Measurements from ENCODE around the gene LAG3. TPM values are rescaled to one million over a fixed set of nuclear protein-coding genes. Genes with fewer than 3 reads are reported as not detected.

The LAG3 gene
- total RNA-seq, 2 donors from 2014 or later, result 0.62 to 0.97 TPM

- no peak for ATAC-seq
- no peak for DNase-seq
- intact Hi-C loops (cut with DNase I), result no loop called here
Measured at GRCh38 chr12:6817098-6817497, 44.8 kb downstream of the LAG3 start.

DNA sequence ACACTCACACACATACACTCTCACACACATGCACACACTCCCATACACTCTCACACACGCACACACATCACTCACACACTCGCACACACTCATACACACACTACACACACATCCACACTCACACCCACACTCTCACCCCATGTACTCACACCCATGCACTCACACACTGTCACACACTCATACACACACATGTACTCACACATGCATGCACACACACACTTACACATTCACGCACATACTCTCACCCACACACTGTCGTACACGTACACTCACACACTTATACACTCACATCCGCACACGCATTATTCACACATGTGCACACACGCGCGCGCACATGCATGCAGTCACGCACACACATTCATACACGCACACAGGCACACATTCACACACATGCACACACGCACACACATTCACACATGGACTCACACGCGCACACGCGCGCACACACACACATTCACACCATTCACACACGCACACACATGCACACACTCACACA is 45.4 kb downstream of the LAG3 start:
- ATAC-seq (no peak), DNase-seq (no peak)
- intact Hi-C loops (cut with DNase I), result no loop called here

DNA sequence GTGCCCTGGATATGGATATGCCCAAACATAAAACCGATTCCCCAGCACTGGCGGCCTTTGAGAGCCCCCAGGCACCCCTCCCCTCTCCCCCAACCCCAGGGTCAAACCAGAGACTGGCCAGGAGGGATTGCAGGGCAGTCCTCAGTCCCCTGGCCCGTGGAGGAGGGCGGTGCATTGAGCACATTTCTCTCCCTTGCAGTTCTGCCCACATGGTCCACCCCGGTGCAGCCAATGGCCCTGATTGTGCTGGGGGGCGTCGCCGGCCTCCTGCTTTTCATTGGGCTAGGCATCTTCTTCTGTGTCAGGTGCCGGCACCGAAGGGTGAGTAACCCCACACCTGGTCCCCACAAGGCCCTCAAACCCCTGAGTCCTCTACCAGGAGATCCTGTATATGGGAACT is 45.9 kb downstream of the LAG3 start:
- no peak for DNase-seq
- no peak for ATAC-seq

DNA sequence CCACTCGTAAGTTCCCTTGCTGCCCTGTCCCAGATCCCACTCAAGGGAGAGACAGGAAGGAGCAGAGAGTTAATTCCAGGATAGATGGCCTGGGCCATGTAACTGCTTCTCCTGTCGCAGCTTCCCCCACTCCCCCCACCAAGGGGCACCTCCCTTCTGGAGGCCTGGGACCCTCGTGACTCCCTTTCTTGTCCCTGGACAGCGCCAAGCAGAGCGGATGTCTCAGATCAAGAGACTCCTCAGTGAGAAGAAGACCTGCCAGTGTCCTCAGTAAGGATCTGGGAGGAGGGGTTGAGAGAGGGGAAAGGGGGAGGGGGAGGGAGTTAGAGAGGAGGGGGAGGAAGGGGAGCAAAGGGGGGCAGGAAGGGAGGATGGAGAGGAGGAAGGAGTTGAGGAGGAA is 46.3 kb downstream of the LAG3 start:
- intact Hi-C loops (cut with DNase I), result no loop called here
- DNase-seq, result no peak
- ATAC-seq, result no peak

More for the DNA sequence above, 45.9 kb downstream of the LAG3 start:
- intact Hi-C loops (cut with DNase I), result no loop called here

DNA sequence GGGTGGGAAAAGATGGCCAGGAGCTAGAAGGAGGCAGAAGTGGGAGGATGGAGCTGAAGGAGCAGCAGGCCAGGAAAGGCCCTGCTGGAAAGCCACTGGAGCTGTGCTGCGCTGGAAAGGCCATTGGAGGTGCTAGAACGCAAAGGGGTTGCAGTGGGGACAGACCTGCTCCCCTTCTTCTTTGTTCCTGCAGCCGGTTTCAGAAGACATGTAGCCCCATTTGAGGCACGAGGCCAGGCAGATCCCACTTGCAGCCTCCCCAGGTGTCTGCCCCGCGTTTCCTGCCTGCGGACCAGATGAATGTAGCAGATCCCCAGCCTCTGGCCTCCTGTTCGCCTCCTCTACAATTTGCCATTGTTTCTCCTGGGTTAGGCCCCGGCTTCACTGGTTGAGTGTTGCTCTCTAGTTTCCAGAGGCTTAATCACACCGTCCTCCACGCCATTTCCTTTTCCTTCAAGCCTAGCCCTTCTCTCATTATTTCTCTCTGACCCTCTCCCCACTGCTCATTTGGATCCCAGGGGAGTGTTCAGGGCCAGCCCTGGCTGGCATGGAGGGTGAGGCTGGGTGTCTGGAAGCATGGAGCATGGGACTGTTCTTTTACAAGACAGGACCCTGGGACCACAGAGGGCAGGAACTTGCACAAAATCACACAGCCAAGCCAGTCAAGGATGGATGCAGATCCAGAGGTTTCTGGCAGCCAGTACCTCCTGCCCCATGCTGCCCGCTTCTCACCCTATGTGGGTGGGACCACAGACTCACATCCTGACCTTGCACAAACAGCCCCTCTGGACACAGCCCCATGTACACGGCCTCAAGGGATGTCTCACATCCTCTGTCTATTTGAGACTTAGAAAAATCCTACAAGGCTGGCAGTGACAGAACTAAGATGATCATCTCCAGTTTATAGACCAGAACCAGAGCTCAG is 47.0 kb downstream of the LAG3 start:
- no peak for DNase-seq
- intact Hi-C loops (cut with DNase I), result loop anchor here (10.0 kb wide), 2 partner anchors 65 to 205 kb away; partner anchors contain the start of gene MLF2 (in 1 of the 2)
- ATAC-seq, result no peak

DNA sequence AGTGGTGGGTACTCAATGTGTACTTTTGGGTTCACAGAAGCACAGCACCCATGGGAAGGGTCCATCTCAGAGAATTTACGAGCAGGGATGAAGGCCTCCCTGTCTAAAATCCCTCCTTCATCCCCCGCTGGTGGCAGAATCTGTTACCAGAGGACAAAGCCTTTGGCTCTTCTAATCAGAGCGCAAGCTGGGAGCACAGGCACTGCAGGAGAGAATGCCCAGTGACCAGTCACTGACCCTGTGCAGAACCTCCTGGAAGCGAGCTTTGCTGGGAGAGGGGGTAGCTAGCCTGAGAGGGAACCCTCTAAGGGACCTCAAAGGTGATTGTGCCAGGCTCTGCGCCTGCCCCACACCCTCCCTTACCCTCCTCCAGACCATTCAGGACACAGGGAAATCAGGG is 47.8 kb downstream of the LAG3 start:
- intact Hi-C loops (cut with DNase I), result loop anchor here (10.0 kb wide), 2 partner anchors 65 to 205 kb away; partner anchors contain the start of gene MLF2 (in 1 of the 2)
- ATAC-seq, result no peak

DNA sequence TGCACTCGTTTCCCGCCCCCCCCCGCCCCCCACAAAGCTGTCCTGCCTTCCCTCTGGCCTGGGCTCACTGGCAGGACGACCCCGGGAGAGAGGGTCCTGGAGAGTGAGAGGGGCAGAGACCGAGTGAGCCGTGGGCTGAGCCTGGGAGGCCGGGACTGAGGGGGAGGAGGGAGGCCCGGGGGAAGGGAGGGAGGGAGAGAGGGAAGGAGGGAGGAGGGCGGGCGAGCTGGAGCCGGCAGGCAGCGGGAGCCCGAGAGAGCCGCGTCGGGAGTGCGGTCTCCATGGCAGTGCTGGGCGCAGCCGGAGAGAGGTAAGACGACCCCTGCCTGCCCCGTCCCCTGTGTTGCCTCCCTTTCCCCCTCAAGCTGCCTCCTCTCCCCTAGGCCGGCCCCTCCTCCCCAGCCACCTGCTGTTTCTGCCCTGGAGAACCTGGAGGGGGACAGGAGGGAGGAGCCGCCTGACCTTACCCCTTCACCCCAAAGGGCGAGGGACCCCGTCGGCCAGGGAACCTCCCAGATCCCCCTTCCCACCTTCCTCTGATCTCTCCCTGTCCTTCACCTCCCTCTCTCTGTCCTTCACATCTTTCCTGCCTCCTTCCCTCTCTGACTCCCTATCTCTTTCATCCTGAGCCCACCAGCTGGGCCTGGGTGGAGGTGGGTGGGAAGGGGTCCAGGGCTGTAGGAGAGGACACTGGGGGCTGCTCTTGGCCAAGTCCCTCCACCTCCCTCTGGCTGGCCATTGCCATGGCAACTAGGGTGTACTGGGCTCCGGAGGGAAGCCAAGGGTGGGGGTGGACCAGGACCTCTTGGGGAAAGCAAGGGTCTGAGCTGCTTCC is 49.5 kb downstream of the LAG3 start, which contains the start of gene GPR162:
Gene GPR162 (plus strand): TSS at position 231 of the 835 bp plus-strand sequence. CDS start 2,078 bp downstream, outside the sequence.
- DNase-seq (peak; percentile 63), ATAC-seq (peak; percentile 56 to 64)
- intact Hi-C loops (cut with DNase I), result loop anchor here (10.0 kb wide), 2 partner anchors 67 to 207 kb away; partner anchors contain the start of gene MLF2 (in 1 of the 2)

More for the DNA sequence above, 47.8 kb downstream of the LAG3 start:
- no peak for DNase-seq

GRCh38 chr12:6822426-6823135 is 50.3 kb downstream of the LAG3 start:
- intact Hi-C loops (cut with DNase I), result loop anchor here (10.0 kb wide), 2 partner anchors 68 to 208 kb away; partner anchors contain the start of gene MLF2 (in 1 of the 2)
- ATAC-seq (no peak), DNase-seq (no peak)

- ATAC-seq (no peak), DNase-seq (no peak)
- intact Hi-C loops (cut with DNase I), result loop anchor here (10.0 kb wide), 2 partner anchors 69 to 209 kb away; partner anchors contain the start of gene MLF2 (in 1 of the 2)
Measured at GRCh38 chr12:6823182-6824084, 51.1 kb downstream of the LAG3 start.

DNA sequence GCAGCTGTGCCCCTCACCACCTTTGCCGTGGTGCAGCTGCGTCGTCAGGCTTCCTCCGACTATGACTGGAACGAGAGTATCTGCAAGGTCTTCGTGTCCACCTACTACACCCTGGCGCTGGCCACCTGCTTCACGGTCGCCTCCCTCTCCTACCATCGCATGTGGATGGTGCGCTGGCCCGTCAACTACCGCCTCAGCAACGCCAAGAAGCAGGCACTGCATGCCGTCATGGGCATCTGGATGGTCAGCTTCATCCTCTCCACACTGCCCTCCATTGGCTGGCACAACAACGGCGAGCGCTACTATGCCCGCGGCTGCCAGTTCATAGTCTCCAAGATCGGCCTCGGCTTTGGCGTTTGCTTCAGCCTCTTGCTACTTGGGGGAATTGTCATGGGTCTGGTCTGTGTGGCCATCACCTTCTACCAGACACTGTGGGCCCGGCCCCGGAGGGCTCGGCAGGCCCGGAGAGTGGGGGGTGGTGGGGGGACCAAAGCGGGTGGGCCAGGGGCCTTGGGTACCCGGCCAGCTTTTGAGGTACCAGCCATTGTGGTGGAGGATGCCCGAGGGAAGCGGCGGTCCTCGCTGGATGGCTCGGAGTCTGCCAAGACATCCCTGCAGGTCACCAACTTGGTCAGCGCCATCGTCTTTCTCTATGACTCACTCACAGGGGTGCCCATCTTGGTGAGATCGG is 51.9 kb downstream of the LAG3 start:
- no peak for DNase-seq
- intact Hi-C loops (cut with DNase I), result loop anchor here (10.0 kb wide), 2 partner anchors 69 to 209 kb away; partner anchors contain the start of gene MLF2 (in 1 of the 2)
- no peak for ATAC-seq

DNA sequence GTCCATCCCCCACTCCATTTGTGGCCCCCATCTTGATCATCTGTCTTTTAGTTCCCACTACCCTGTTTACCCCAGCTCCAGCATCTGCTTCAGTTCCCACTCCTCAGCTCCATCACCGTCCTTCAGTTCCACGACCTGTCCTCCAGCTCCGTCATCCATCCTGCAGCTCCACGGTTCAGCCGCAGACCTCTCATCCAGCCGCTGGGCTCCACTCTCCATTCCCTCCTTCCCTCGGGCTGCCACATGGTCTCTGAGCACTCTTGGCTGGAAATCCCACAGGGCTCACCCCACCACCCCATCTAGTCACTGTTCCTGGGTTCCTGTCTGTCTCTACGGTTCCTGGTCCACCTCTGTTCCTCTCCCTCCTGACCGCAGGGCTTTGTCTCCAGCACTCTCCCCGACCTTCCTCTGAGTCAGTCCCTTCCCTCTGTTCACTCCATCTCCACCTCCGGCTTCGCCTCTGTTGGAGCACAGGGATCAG is 52.6 kb downstream of the LAG3 start:
- ATAC-seq (no peak), DNase-seq (no peak)
- intact Hi-C loops (cut with DNase I), result loop anchor here (5.0 to 10.0 kb wide), 3 partner anchors 70 to 210 kb away; partner anchors contain the start of gene MLF2 (in 2 of the 2)

GRCh38 chr12:6825398-6826124 is 53.2 kb downstream of the LAG3 start:
- ATAC-seq (peak; percentile 53 to 58), DNase-seq (peak; percentile 85)
- intact Hi-C loops (cut with DNase I), result loop anchor here (5.0 to 10.0 kb wide), 3 partner anchors 71 to 211 kb away; partner anchors contain the start of gene MLF2 (in 2 of the 2)

DNA sequence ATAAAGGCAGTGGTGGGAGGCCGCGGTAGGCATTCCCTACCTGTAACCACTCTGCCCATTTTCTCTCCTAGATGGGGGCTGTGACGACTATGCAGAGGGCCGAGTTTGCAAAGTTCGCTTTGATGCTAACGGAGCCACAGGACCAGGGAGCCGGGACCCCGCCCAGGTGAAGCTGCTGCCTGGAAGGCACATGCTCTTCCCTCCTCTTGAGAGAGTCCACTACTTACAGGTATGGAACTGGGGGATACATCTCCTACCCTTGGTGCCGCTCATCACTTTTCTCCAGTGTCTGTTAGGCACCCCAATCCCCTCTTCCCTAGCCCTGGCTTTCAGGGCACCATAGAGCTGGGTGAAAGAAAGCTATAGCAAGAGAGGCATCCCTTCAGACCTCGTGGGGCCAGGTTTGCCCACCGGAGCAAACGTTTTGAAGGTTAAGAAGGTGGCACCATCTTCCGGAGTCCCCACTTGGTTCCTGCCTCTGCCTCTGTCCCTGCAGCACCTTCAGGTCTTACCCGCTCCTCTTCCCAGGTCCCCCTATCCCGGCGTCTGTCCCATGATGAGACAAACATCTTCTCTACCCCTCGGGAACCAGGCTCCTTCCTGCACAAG is 53.9 kb downstream of the LAG3 start:
- peak; percentile 26 for DNase-seq
- intact Hi-C loops (cut with DNase I), result loop anchor here (5.0 to 10.0 kb wide), 3 partner anchors 71 to 211 kb away; partner anchors contain the start of gene MLF2 (in 2 of the 2)
- ATAC-seq, result no peak

DNA sequence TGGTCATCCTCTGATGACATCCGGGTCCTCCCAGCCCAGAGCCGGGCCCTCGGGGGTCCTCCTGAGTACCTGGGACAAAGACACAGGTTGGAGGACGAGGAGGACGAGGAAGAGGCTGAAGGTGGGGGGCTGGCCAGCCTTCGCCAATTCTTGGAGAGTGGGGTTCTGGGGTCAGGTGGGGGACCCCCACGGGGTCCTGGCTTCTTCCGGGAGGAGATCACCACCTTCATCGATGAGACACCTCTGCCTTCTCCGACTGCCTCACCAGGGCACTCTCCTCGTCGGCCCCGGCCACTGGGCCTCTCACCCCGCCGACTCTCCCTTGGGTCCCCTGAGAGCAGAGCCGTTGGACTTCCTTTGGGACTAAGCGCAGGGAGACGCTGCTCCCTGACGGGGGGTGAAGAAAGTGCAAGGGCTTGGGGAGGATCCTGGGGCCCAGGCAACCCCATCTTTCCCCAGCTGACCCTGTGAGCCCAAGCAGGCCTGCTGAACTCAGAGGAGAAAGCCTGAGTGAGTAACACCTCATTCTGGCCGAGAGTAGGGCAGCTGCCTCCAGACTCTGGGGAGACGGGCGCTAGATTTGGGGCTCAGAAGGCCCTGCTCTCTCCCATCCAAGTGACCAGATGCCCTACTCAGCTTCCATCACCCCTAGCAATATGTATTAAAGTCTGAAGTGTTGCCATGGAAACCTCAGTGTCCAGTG is 54.6 kb downstream of the LAG3 start:
- intact Hi-C loops (cut with DNase I), result loop anchor here (5.0 to 10.0 kb wide), 3 partner anchors 72 to 212 kb away; partner anchors contain the start of gene MLF2 (in 2 of the 2)

More for the DNA sequence above, 54.6 kb downstream of the LAG3 start:
- DNase-seq (peak; percentile 30), ATAC-seq (no peak)
